Measurements from ENCODE around the gene PLCE1. TPM values are rescaled to one million over a fixed set of nuclear protein-coding genes. Genes with fewer than 3 reads are reported as not detected.
A peak's percentile ranks its signal among the peaks of the same experiment; 100 is the strongest.

Gene PLCE1
- polyA plus RNA-seq, 3 donors = 34.9 to 36.8 (median 35.3) TPM

- DNase-seq (ENCODE audit: low read depth in 3 of 3, low spot score in 2 of 3) = no peak
These were observed 23.3 kb downstream of the PLCE1 start for GRCh38 chr10:94016727-94017714.

GRCh38 chr10:94018107-94018506 lies 24.4 kb downstream of the PLCE1 start:
- DNase-seq (ENCODE audit: low read depth in 3 of 3, low spot score in 2 of 3) = no peak

GRCh38 chr10:94023906-94024305 lies 30.2 kb downstream of the PLCE1 start:
- DNase-seq (ENCODE audit: low read depth in 3 of 3, low spot score in 2 of 3) = no peak

GRCh38 chr10:94024407-94024806 lies 30.7 kb downstream of the PLCE1 start:
- no peak for DNase-seq (ENCODE audit: low read depth in 3 of 3, low spot score in 2 of 3)

- no peak for DNase-seq (ENCODE audit: low read depth in 3 of 3, low spot score in 2 of 3)
These were observed 32.1 kb downstream of the PLCE1 start for GRCh38 chr10:94025806-94026205.

GRCh38 chr10:94027197-94027596 lies 33.5 kb downstream of the PLCE1 start:
- DNase-seq (ENCODE audit: low read depth in 3 of 3, low spot score in 2 of 3) = no peak

GRCh38 chr10:94029955-94030354 lies 36.2 kb downstream of the PLCE1 start:
- DNase-seq (ENCODE audit: low read depth in 3 of 3, low spot score in 2 of 3) = no peak

GRCh38 chr10:94035982-94036765 lies 42.4 kb downstream of the PLCE1 start:
- peak; percentile 17 to 45 (median 32) for DNase-seq (ENCODE audit: low read depth in 3 of 3, low spot score in 2 of 3)

- peak in 1 of 3 donors; percentile 30 for DNase-seq (ENCODE audit: low read depth in 3 of 3, low spot score in 2 of 3)
These were observed 43.0 kb downstream of the PLCE1 start for GRCh38 chr10:94036766-94037033.

GRCh38 chr10:94037286-94037685 lies 43.6 kb downstream of the PLCE1 start:
- DNase-seq (ENCODE audit: low read depth in 3 of 3, low spot score in 2 of 3) = no peak

GRCh38 chr10:94038024-94038423 lies 44.3 kb downstream of the PLCE1 start:
- no peak for DNase-seq (ENCODE audit: low read depth in 3 of 3, low spot score in 2 of 3)

GRCh38 chr10:94041206-94041605 lies 47.5 kb downstream of the PLCE1 start:
- no peak for DNase-seq (ENCODE audit: low read depth in 3 of 3, low spot score in 2 of 3)

GRCh38 chr10:94042001-94042833 lies 48.5 kb downstream of the PLCE1 start:
- no peak for DNase-seq (ENCODE audit: low read depth in 3 of 3, low spot score in 2 of 3)

GRCh38 chr10:94042834-94043175 lies 49.1 kb downstream of the PLCE1 start:
- no peak for DNase-seq (ENCODE audit: low read depth in 3 of 3, low spot score in 2 of 3)

Other genes starting within 250 kb of the PLCE1 start
- gene LGI1, start 236.0 kb upstream of the PLCE1 start, polyA plus RNA-seq (ENCODE audit: insufficient read length in 3 of 3) = 1 to 10 TPM; 4.8 to 6.0 (median 5.4) TPM
- gene SLC35G1, start 100.0 kb upstream of the PLCE1 start, polyA plus RNA-seq (ENCODE audit: insufficient read length in 3 of 3) = 1 to 10 TPM; 7.3 to 9.1 (median 8.5) TPM